Activated CD4-positive, alpha-beta T cell treated with anti-CD3 and anti-CD28 coated beads for 1 hour (primary cell): ENCODE data around the gene OSBPL6.
"Not testable (repeated sequence)": the region's sequence is repeated elsewhere in the genome, so short reads cannot be mapped to it uniquely, and the experiment has no call there.

Experiments used
- DNase-seq: peaks from one replicate; pipeline ENCODE4 v3.0.0-alpha.2; 2020

The OSBPL6 gene

DNA sequence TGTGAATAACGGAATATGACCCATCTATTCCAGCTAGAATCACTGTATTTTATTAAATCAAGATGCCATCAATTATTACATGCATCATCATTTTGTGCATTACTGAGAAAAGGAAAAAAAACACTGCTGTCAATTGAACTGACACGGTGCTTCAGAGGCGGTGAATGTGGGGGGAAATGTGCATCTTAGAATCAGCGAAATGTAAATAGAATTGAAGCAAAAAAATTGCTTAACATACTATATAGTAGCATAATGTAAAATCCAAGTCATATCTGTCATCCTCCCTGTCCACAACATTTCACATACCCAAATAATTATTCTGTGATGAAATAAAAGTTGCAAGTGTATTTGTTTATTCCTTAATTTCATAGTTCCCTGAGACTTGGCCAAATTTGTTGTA, 172.1 kb downstream of the OSBPL6 start:
- no peak for DNase-seq

DNA sequence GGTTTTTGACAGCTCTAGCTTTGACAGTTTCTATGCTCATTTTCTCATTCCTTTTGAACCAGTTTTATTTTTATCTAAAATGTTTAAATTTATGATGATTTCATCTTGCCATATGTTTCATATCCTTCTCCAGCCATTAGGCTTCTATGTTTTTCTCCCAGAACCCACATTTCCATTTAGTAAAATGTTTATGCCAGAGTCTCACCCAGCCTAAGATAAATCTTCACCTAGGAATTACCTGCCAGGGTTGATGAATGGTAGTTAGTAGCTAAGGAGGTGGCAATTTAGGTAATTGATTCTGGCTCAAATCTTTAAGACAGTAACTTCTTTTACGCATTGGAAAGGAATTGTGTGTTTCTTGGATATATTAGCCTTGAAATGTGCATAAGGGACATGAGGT, 173.0 kb downstream of the OSBPL6 start:
- no peak for DNase-seq

DNA sequence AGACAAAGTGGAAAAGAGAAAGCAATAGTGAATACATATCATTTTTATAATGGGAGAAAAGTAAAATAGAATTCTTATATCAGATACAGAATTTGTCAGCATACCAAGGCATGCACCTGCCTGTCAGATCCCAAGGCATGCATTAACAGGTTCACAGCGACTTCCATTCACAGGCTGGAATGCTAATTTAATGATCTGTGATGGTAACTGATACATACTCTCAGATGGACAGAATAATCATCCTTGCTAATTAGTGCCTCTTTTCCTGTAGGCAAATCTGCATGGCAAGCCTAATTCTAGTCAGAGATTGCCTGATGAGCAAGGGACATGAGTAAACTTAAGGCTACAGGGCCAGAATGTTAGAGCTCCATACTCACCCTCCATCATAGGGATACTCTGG, 180.6 kb downstream of the OSBPL6 start:
- no peak for DNase-seq

DNA sequence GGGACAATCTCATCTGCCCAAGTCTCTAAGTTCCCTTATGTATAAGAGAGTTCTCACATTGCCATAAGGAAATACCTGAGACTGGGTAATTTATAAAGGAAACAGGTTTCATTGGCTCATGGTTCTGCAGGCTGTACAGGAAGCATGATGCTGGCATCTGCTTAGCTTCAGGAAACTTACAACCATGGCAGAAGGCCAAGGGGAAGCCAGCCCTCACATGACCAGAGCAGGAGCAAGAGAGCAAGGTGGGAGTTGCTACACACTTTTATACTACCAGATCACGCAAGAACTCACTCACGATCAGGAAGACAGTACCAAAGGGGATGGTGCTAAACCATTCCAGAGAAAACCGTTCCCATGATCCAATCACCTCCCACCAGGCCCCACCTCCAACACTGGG, 182.7 kb downstream of the OSBPL6 start:
- DNase-seq: no peak

DNA sequence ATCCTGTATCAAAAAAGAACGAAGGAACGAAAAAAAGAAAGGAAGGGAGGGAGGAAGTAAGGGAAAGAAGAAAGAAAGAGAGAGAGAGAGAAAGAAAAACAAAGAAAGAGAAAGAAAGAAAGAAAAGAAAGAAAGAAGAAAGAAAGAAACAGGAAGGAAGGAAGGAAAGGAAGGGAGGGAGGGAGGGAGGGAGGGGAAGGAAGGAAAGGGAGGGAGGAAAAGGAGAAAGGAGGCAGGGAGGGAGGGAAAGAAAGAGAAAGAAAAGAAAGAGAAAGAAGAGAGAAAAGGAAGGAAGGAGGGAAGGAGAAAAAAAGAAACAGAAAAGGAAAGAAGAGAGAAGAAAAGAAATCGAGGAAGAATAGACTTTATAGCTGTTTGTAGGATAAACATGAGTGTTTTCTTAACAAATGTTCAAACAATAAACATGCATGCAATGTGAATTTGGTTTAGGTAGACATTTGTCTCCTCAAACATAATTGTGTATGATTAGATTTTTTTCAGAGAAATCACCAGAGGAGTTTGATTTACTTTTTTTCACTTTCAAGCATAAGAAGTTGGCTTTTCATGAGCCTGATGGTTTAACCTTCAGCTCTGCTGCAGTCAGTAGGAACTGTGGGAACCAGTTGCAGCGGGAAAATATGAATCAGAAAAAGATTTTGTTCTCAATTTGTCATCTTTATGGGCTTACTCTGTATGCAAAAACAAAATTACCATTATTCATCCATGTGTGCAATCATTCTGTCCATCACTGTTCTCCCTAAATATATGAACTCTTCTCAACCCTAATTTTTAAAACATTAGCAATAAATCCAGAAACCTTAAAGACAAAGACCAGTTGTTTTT, 185.1 kb downstream of the OSBPL6 start:
- DNase-seq: no peak

DNA sequence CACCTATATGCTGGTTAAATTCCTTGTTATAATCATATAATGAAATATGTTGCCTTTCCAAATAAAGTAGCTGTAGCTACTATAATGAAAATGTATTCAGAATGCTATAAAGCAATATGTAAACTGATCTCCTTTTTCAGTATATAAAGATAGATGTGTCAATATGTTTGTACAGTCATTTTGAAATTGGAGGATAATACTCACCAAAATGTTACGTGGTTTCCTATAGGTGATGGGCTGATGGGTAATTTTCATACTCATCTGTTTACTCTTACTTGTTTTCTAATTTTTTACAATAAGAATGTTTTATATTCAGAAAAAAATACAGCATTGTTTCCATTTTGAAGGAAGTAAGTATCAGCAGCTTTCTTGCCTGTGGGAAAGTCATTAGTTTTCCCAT, 186.5 kb downstream of the OSBPL6 start:
- no peak for DNase-seq

DNA sequence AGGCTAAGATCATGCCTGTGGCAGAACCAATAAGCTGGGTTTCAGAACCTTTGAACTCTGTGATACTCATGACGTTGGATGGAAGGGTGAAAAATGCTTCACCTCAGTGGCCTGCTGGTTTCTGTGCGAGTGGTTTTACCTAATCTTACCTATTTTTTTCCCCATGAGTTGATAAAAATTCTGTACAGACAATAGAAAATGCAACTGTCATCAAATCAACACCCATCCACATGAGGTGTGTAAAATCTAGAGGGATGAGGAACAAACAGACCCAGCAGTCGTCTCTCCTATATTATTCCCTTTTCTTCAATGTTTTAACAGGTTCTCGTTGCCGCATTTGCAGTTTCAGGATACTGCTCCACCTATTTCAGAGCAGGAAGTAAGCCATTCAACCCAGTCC, 189.4 kb downstream of the OSBPL6 start:
- DNase-seq: no peak

DNA sequence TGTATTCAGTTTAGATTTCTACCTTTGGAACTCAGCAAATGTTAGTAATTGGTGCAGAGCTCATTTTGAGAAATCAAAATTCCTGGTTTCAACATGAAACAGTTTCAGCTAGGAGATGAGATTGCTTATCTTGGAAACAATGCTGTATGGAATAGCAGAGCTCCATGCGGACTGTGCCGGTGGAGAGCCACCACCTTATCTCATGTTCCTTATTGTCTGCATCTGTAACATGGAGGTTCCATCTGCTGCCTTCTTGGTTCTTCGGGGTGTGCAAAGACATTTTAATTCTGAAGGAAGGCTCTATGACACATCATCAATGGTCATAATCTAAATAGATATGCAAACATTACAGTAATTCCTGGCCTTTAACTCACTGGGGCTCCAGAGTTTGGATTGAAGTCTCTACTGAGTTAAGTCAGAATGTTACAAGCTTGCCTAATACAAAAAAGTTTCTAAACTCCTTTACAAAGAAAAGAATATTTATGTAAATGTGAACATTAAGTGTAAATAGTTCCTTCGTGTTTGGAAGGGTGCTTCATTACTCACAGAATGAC, 191.4 kb downstream of the OSBPL6 start:
- DNase-seq: no peak

DNA sequence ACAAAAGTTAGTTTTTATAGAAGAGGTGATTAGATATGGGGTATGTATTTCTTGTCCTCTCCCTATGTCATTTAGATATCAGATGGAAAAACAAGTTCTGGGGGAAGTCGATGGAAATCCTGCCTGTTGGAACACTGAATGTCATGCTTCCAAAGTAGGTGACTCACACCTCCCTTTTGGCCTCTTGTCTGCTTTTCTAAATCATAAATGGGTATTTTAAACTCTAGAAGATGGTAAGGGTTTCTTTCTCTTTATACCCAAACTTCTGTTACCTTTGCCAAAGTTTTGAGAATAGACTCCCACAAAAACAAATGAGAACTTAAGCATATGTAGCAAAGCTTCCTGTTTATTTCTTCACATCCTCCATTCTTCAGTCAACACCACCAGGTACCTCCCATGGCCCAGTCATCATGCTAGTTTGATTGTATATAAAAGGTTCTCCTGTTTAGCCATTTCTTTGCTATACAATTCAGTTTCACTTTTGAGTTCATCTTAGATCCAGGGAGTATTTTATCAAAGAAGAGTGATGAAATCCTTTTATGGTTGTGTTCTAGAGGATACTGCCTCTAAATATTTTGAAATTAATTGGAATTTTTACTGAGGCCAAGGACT, 192.8 kb downstream of the OSBPL6 start:
- no peak for DNase-seq

DNA sequence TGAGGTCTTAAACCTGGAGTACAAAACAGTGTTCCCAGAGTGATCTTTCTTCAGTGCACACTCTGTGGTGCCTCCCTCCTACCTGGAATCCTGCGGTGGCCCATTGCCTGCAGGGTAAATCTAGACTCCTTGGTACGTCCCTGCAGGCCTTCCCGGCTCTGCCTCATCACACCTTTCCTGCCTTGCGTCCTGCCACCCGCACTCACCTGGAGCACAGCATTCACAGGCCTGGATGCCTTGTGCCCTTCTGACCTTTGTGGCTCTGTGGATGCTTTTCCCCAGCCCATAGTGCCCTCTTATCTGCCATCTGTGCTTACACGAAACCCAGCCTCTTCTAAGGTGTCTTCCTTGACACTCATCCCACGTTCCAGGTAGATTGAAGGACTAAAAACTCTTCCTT, 194.0 kb downstream of the OSBPL6 start:
- DNase-seq: no peak

DNA sequence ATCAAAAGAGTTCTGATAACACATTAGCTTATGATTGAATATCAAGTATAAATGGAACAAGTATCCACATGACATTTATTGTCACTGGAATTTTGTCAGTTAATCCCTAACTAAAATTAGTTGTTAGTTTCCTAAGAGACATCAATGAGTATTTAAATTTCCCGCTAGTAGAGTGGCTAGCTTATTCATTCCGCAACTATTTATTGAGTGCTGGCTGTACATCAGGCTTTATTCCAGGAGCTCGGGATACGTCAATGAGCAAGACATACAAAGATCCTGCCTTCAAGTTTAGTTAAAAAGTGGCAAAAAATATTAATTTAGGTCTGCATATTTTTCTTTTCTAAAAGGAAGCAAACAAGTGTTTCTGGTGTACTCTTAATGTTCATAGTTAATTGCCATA, 197.4 kb downstream of the OSBPL6 start:
- DNase-seq: no peak

DNA sequence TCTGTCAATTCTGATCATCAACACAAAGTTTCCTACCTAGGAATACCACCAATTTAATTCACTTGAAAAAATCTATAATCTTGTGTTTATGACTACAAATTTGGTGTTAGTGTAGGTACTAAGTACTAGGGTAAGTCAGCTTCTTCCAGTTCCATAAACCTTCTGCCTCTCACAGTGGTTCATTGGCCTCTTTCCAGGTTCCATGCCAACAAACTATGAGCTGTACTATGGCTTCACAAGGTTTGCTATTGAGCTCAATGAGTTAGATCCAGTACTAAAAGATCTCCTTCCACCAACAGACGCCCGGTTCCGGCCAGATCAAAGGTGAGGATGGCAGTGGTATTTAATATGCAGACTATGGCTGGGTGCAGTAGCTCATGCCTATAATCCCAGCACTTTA, 197.9 kb downstream of the OSBPL6 start:
- DNase-seq: no peak

DNA sequence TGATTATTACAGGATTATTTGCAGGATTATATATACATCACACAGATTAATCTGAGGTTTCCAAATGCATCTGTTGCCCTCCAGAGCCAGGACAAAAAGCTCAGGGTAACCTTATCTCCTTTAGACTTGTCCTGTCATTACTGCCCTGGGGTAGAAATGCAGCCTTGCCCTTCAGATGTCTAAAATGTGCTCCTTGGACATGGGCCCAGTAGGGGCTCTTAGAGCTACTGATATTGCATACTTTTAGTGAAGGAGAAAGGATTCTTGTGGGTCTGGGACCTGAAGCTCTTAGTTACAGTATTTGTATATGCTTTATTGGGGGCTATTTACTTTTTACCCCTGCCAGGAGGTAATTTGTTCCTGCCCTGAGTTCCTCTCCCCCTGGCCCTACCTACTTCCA, 200.5 kb downstream of the OSBPL6 start:
- DNase-seq: no peak

DNA sequence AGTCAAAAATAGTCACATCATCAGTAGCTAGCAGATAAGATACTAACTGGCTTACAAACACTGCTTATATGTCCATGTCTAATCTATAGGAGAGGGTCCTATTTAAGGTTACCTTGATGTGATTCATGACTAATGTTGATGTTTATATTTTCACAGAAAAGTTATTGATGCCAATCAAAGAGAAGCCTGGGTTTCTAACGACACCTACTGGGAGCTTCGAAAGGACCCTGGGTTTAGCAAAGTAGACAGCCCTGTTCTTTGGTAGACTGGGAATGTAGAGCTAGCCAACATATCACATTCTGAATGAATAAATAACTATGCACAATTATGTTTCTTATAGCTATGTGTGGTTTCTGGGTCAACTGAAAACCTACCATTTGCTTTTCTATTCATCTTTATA, 201.0 kb downstream of the OSBPL6 start:
- no peak for DNase-seq

DNA sequence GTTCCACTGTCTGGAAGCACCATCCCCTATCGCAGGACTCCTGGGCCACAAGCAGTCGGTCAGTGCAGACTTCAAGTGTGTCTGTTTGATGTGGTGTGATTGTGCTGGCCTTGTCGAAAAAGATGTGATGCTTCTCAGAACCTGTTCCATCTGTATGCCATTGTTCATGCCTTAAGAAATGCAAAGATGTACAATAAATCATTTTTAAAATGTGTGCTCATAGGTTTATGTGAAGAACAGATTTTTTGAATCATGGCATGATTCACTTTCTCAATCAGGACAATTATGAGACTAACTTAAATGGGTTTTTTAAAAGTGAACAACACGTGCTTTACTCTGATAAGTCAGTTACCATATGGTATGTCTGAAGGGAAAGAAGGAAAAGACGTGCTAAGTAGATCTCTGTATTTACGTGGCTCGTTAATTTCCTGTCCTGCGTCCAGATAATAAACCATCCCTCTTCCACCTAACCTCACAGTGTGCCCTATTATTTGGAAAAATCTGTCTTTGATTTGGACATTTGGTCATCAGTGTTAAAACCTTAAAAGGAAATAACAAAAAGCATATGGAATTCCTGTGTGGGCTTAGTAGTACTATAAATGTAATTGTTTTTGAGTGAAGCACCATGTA, 201.7 kb downstream of the OSBPL6 start:
- DNase-seq: no peak

DNA sequence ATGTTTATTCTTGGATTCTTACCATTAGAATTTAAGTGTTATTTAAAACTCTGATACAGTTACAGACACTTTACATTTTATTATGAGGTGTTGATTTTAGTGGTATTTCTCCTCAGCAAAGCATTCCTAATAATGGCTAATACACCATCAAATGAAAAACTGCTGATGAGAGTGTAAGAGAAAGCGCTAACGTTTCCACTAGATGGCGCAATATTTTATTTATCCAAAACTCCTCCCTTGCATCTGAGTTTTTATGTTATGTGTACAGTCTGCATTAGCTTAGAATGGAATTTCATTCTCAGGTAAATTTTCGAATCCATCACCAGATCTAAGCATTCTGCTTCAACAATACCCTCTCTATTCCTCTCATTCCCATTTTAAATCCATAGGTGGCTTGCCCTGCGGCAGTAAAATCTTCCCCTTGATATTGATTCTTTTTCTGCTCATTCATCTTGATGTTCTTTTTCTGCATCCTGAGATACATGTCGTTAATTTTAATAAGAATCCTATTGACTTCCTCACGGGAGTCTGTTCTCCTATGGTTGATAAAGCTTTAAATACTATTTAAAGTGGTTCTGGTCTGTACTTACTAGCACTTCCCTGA, 202.8 kb downstream of the OSBPL6 start:
- no peak for DNase-seq

DNA sequence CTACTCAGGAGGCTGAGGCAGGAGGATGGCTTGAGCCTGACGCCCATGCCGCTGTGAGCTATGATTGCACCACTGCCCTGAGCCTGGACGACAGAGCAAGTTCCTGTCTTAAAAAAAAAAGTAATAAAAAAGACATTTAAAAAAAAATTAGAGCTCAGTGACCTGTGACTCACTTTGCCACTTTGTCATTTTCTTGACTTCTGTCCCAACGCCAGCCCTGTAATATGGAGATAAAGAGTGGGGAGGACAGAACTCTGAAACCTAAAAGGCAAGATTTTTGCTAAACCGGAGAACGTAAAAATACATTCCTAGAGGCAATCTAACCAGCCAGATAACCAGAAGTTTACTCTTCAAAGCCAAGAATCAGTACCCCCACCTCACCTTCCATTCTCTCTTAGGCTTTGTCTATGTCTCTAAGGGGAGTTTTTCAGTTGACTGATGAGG, 207.7 kb downstream of the OSBPL6 start:
- DNase-seq: no peak

DNA sequence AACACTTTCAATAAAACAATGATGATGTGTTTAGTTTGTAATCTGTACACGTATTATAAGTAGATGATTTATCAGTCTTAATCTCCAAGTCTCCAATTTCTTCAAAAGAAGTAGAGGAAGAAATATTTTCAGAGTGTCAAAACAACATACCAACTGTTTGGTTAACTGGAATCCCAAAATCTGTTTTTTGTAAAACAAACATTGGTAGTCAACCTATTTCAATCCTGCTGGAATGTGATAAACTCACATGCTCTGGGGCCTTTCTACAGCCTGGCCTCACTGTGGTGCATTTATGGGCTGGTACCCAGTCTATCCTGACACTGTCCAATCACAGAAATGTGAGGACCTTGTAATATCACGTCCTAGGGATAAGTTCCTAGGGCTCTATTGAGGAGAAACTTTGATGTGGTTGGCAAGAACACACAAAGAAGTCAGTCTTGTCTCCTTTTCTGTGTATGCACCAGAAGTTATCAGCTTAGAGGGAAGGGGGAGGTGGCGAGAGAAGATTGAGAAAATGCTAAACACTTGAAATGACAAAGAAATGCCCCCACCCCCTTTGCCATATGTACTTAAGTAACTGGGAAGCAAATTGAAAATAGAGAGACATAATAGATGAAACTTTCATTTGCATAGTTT, 209.5 kb downstream of the OSBPL6 start:
- no peak for DNase-seq

DNA sequence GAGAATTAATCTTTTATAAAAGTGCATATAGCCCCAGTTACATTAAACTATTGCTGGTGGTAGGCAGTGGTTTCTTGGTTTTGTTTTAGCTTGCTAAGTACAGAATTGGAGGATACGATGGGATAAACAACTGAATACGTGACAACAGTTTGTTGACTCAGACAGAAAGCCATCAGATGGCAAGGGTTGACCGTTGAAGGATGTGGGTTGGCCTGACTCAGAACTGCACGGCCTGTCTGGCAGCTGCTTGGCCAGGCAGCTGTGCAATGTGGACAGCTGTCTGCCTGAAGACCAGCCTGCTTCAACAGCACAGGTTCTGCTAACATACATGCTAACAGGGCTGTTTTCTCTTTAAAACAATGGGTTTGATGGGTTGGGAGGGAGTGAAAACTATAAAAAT, 210.1 kb downstream of the OSBPL6 start:
- DNase-seq: no peak

DNA sequence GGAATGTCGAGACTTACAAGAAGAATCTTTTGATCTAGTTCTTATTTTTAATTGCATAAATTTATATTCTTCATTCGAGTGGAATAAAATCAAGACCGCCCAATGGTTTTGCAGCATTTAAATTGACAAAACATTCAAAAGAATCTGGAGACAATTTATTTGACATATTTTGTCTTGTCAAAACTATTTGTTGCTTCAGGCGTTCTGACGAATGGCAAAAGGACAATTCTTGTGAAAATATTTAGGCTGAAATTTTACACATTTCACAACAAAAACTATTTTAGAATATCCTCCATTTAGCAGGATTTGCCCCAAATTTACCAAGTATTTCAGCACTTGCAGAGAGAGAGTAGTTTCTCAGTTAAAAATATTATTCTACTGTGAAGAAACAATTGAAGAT, 214.9 kb downstream of the OSBPL6 start:
- DNase-seq: no peak

DNA sequence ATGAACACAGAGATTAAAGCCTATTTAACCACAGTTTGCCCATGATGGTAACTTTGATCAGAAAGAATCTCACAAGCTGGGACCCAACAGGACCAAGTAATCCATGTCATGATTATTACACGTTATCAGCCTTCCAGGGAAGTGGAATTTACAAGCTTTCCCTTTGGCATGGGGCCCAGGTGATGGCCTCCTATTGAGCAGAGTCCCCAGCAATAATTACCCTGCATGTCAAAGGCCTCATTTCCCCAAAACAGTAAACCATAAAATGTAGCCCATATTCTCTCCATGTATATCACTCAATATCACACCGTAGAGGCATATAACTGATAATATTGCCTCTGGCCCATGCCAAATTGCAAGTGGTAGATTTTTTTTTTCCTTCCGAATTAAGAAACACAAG, 217.7 kb downstream of the OSBPL6 start:
- no peak for DNase-seq

DNA sequence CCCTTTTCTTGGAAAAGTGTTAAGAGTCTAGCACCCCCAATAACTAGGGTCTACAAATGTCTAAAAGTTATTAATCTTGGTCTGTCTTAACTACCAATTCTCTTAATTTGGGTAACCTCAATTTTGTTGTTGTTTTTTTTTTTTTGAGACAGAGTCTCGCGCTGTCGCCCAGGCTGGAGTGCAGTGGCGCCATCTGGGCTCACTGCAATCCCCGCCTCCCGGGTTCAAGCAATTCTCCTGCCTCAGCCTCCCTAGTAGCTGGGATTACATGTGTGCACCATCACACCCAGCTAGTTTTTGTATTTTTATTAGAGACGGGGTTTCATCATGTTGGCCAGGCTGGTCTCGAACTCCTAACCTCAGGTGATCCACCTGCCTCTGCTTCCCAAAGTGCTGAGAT, 218.1 kb downstream of the OSBPL6 start:
- DNase-seq: not testable (repeated sequence)
